GM23248 (cell line): ENCODE data around the gene SCYL1. TPM values are rescaled to one million over a fixed set of nuclear protein-coding genes. Genes with fewer than 3 reads are reported as not detected.

Experiments
- DNase-seq: peaks from one replicate; pipeline ENCODE4 v3.0.0-alpha.2; 2015
- H2AFZ ChIP-seq: fragments of 200-600 bp; sonication (generic); 2 replicates; pipeline ENCODE4 v1.6.1; 2016; ENCODE audit warnings: antibody characterized with exemption
- H3F3A ChIP-seq: fragments of 200-600 bp; sonication (generic); 2 replicates; pipeline ENCODE4 v1.6.1; 2016; ENCODE audit warnings: mild to moderate bottlenecking, antibody characterized with exemption, mixed run types; ENCODE audit not compliant: insufficient read depth
- H3K27ac ChIP-seq: fragments of 200-600 bp; sonication (generic); 2 replicates; pipeline ENCODE4 v1.5.1; 2016; ENCODE audit warnings: mild to moderate bottlenecking
- H3K27me3 ChIP-seq: fragments of 200-600 bp; sonication (generic); replicated peaks from 2 replicates; pipeline ENCODE4 v1.6.1; 2016; ENCODE audit warnings: mild to moderate bottlenecking; ENCODE audit not compliant: insufficient read depth
- H3K36me3 ChIP-seq: fragments of 200-600 bp; sonication (generic); 2 replicates; pipeline ENCODE4 v1.6.1; 2016; ENCODE audit warnings: low read depth, mild to moderate bottlenecking
- H3K4me1 ChIP-seq: fragments of 200-600 bp; sonication (generic); 2 replicates; pipeline ENCODE4 v1.6.1; 2016; ENCODE audit warnings: mild to moderate bottlenecking; ENCODE audit not compliant: insufficient read depth
- H3K4me2 ChIP-seq: fragments of 200-600 bp; sonication (generic); one replicate; pipeline ENCODE4 v1.6.1; 2016; ENCODE audit warnings: mild to moderate bottlenecking; ENCODE audit not compliant: unreplicated experiment
- H3K4me3 ChIP-seq: fragments of 200-600 bp; sonication (generic); 2 replicates; pipeline ENCODE4 v1.5.1; 2016; ENCODE audit warnings: mild to moderate bottlenecking
- H3K79me2 ChIP-seq: fragments of 200-600 bp; sonication (generic); 2 replicates; pipeline ENCODE4 v1.6.1; 2016; ENCODE audit warnings: mild to moderate bottlenecking; ENCODE audit not compliant: insufficient read depth
- H3K9ac ChIP-seq: fragments of 200-600 bp; sonication (generic); 2 replicates; pipeline ENCODE4 v1.6.1; 2016; ENCODE audit warnings: mild to moderate bottlenecking
- H3K9me2 ChIP-seq: fragments of 200-600 bp; sonication (generic); 2 replicates; pipeline ENCODE4 v1.6.1; 2016; ENCODE audit warnings: mixed run types, mild to moderate bottlenecking, moderate library complexity; ENCODE audit not compliant: insufficient read depth
- H3K9me3 ChIP-seq: fragments of 200-600 bp; sonication (generic); one replicate; pipeline ENCODE4 v1.6.1; 2017; ENCODE audit warnings: low read depth
- H4K20me1 ChIP-seq: fragments of 200-600 bp; sonication (generic); 2 replicates; pipeline ENCODE4 v1.6.0; 2016; ENCODE audit not compliant: insufficient read depth
- EZH2 ChIP-seq: fragments of 200-600 bp; sonication (generic); IDR thresholded peaks from 2 replicates; pipeline ENCODE4 v1.6.1; 2018; ENCODE audit warnings: antibody characterized with exemption, mild to moderate bottlenecking; ENCODE audit not compliant: insufficient read depth, poor library complexity, severe bottlenecking
- EZH2phosphoT487 ChIP-seq: fragments of 200-600 bp; sonication (generic); IDR thresholded peaks from 2 replicates; pipeline ENCODE4 v1.6.1; 2018; ENCODE audit warnings: antibody characterized with exemption, moderate library complexity, mild to moderate bottlenecking, low read depth; ENCODE audit not compliant: insufficient read depth
- WGBS, 2 experiments: methylation state at CpG; one replicate each; pipeline ENCODE4 v1.1.6; 2015 to 2017; ENCODE audit warnings: low lambda C conversion rate in 2 of 2, low coverage in 1 of 2; ENCODE audit errors: missing lambda C conversion rate in 2 of 2; 5-methylcytosine and 5-hydroxymethylcytosine counted together
- in situ Hi-C: fragments of 300-500 bp; cut with MboI; formaldehyde crosslinking; loops from 2 replicates; pipeline ENCODE4 v1.15.0; 2020
- polyA plus RNA-seq: library from polyadenylated mRNA; unstranded; fragments of >200 nt; fragmentation: Nextera tagmentation; extraction: Ambion mirVana; gene quantifications from 2 replicates; pipeline ENCODE4 v1.2.1, GENCODE V29; 2016
- total RNA-seq: library from RNA; depleted of rRNA; stranded (reverse); fragments of >200 nt; shearing (Covaris generic); gene quantifications from 2 replicates; pipeline ENCODE4 v1.2.3, GENCODE V29; 2014

The SCYL1 gene
- total and polyA plus RNA-seq, 2 experiments from 2014 or later = 90.7 to 115 TPM

DNA sequence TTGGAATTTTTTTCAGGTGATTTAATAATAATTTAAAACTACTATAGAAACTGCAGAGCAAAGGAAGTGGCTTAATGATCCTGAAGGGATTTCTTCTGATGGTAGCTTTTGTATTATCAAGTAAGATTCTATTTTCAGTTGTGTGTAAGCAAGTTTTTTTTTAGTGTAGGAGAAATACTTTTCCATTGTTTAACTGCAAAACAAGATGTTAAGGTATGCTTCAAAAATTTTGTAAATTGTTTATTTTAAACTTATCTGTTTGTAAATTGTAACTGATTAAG is 22.7 kb upstream of the SCYL1 start:
- H3K36me3 ChIP-seq = peaks cover 75% of the 10 kb centered on the region
- no peaks in the 10 kb centered on the region for H3K9me2 ChIP-seq
- peak overlapping the region; percentile 97 for H3K4me2 ChIP-seq
- peaks cover 93% of the 10 kb centered on the region for H3F3A ChIP-seq
- in situ Hi-C loops = no loop called here
- H3K27ac ChIP-seq = peak overlapping the region; percentile 100
- no peaks in the 10 kb centered on the region for H3K27me3 ChIP-seq
- H3K4me3 ChIP-seq = peak overlapping the region; percentile 98
- no peak for TF ChIP-seq EZH2
- no peak for TF ChIP-seq EZH2phosphoT487
- H3K79me2 ChIP-seq = peaks cover 92% of the 10 kb centered on the region
- DNase-seq = no peak
- H3K9ac ChIP-seq = peak overlapping the region; percentile 100
- no peak overlapping the region for H2AFZ ChIP-seq
- H3K9me3 ChIP-seq = no peaks in the 10 kb centered on the region
- peaks cover 68% of the 10 kb centered on the region for H4K20me1 ChIP-seq
- peaks cover 10% of the 10 kb centered on the region for H3K4me1 ChIP-seq

DNA sequence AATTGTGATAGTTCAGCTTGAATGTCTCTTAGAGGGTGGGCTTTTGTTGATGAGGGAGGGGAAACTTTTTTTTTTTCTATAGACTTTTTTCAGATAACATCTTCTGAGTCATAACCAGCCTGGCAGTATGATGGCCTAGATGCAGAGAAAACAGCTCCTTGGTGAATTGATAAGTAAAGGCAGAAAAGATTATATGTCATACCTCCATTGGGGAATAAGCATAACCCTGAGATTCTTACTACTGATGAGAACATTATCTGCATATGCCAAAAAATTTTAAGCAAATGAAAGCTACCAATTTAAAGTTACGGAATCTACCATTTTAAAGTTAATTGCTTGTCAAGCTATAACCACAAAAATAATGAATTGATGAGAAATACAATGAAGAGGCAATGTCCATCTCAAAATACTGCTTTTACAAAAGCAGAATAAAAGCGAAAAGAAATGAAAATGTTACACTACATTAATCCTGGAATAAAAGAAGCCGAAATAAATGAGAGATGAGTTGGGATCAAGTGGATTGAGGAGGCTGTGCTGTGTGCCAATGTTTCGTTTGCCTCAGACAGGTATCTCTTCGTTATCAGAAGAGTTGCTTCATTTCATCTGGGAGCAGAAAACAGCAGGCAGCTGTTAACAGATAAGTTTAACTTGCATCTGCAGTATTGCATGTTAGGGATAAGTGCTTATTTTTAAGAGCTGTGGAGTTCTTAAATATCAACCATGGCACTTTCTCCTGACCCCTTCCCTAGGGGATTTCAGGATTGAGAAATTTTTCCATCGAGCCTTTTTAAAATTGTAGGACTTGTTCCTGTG is 22.1 kb upstream of the SCYL1 start:
- no peaks in the 10 kb centered on the region for H3K9me2 ChIP-seq
- peak overlapping the region; percentile 98 for H3K4me3 ChIP-seq
- in situ Hi-C loops = no loop called here
- H3F3A ChIP-seq = peaks cover 94% of the 10 kb centered on the region
- WGBS, 2 experiments = 1 to 2% methylated on average over 6 of the region's 6 CpGs
- peak; percentile 74 for DNase-seq
- H3K36me3 ChIP-seq = peaks cover 75% of the 10 kb centered on the region
- H3K4me1 ChIP-seq = peaks cover 9% of the 10 kb centered on the region
- H3K9ac ChIP-seq = peak overlapping the region; percentile 100
- peak overlapping the region; percentile 100 for H3K27ac ChIP-seq
- H2AFZ ChIP-seq = no peak overlapping the region
- no peak for TF ChIP-seq EZH2
- peak; percentile 10; the same call in 1 of the 2 replicates for TF ChIP-seq EZH2phosphoT487
- H3K79me2 ChIP-seq = peaks cover 95% of the 10 kb centered on the region
- no peaks in the 10 kb centered on the region for H3K27me3 ChIP-seq
- H4K20me1 ChIP-seq = peaks cover 68% of the 10 kb centered on the region
- H3K4me2 ChIP-seq = peak overlapping the region; percentile 97
- H3K9me3 ChIP-seq = no peaks in the 10 kb centered on the region

DNA sequence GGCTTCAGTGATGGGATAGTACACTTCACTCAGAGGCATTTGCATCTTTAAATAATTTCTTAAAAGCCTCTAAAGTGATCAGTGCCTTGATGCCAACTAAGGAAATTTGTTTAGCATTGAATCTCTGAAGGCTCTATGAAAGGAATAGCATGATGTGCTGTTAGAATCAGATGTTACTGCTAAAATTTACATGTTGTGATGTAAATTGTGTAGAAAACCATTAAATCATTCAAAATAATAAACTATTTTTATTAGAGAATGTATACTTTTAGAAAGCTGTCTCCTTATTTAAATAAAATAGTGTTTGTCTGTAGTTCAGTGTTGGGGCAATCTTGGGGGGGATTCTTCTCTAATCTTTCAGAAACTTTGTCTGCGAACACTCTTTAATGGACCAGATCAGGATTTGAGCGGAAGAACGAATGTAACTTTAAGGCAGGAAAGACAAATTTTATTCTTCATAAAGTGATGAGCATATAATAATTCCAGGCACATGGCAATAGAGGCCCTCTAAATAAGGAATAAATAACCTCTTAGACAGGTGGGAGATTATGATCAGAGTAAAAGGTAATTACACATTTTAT is 21.4 kb upstream of the SCYL1 start:
- Histone ChIP-seq H3K27ac (peak overlapping the region; percentile 100), H3F3A (peaks cover 87% of the 10 kb centered on the region), H3K9ac (peak overlapping the region; percentile 100), H3K4me3 (peak overlapping the region; percentile 98), H3K27me3 (no peaks in the 10 kb centered on the region), H3K9me3 (no peaks in the 10 kb centered on the region), H3K79me2 (peaks cover 90% of the 10 kb centered on the region), H4K20me1 (peaks cover 68% of the 10 kb centered on the region), H3K36me3 (peaks cover 75% of the 10 kb centered on the region), H3K4me1 (peaks cover 2% of the 10 kb centered on the region), H3K4me2 (peak overlapping the region; percentile 97), H3K9me2 (no peaks in the 10 kb centered on the region), H2AFZ (no peak overlapping the region)
- TF ChIP-seq EZH2phosphoT487 (no peak), EZH2 (no peak)
- DNase-seq = peak; percentile 42
- in situ Hi-C loops = no loop called here
- 0 to 2% methylated on average over 3 of the region's 3 CpGs for WGBS, 2 experiments

DNA sequence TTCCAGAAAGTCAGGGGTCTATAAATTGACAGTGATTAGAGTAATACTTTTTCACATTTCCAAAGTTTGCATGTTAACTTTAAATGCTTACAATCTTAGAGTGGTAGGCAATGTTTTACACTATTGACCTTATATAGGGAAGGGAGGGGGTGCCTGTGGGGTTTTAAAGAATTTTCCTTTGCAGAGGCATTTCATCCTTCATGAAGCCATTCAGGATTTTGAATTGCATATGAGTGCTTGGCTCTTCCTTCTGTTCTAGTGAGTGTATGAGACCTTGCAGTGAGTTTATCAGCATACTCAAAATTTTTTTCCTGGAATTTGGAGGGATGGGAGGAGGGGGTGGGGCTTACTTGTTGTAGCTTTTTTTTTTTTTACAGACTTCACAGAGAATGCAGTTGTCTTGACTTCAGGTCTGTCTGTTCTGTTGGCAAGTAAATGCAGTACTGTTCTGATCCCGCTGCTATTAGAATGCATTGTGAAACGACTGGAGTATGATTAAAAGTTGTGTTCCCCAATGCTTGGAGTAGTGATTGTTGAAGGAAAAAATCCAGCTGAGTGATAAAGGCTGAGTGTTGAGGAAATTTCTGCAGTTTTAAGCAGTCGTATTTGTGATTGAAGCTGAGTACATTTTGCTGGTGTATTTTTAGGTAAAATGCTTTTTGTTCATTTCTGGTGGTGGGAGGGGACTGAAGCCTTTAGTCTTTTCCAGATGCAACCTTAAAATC is 20.8 kb upstream of the SCYL1 start:
- 0 to 1% methylated on average over 3 of the region's 3 CpGs for WGBS, 2 experiments
- H3K4me2 ChIP-seq = peak overlapping the region; percentile 97
- in situ Hi-C loops = no loop called here
- H3K9ac ChIP-seq = peak overlapping the region; percentile 100
- H4K20me1 ChIP-seq = peaks cover 68% of the 10 kb centered on the region
- DNase-seq = peak; percentile 79
- H3K27ac ChIP-seq = peak overlapping the region; percentile 100
- no peaks in the 10 kb centered on the region for H3K27me3 ChIP-seq
- TF ChIP-seq EZH2phosphoT487 = no peak; the same call in 1 of the 2 replicates
- TF ChIP-seq EZH2 = no peak
- no peaks in the 10 kb centered on the region for H3K4me1 ChIP-seq
- H3F3A ChIP-seq = peaks cover 83% of the 10 kb centered on the region
- no peaks in the 10 kb centered on the region for H3K9me3 ChIP-seq
- peaks cover 74% of the 10 kb centered on the region for H3K36me3 ChIP-seq
- H3K4me3 ChIP-seq = peak overlapping the region; percentile 98
- no peaks in the 10 kb centered on the region for H3K9me2 ChIP-seq
- H3K79me2 ChIP-seq = peaks cover 89% of the 10 kb centered on the region
- H2AFZ ChIP-seq = no peak overlapping the region
